H9 (cell line): ENCODE results near the gene SCN4A. TPM values are rescaled to one million over a fixed set of nuclear protein-coding genes. Genes with fewer than 3 reads are reported as not detected.

Experiments used
- DNase-seq: peaks from one replicate; pipeline ENCODE4 v3.0.0-alpha.2; 2017
- H2AFZ ChIP-seq: one replicate; pipeline ENCODE4 v1.6.1; 2013; ENCODE audit warnings: mild to moderate bottlenecking, low read length, control low read depth, moderate library complexity
- H2AK5ac ChIP-seq: 2 replicates; pipeline ENCODE4 v1.6.1; 2013; ENCODE audit warnings: low read length, control low read depth, mixed read lengths; ENCODE audit not compliant: insufficient read length
- H2BK120ac ChIP-seq: one replicate; pipeline ENCODE4 v1.6.1; 2013; ENCODE audit warnings: low read depth, mild to moderate bottlenecking, low read length, control low read depth, inconsistent platforms; ENCODE audit not compliant: poor library complexity, severe bottlenecking
- H2BK12ac ChIP-seq: 2 replicates; pipeline ENCODE4 v1.6.1; 2013; ENCODE audit warnings: low read length, control low read depth, mixed read lengths, low read depth; ENCODE audit not compliant: insufficient read length
- H2BK15ac ChIP-seq: 2 replicates; pipeline ENCODE4 v1.6.1; 2013; ENCODE audit warnings: low read depth, low read length, control low read depth
- H2BK20ac ChIP-seq: one replicate; pipeline ENCODE4 v1.6.1; 2013; ENCODE audit warnings: low read depth, mild to moderate bottlenecking, low read length, control low read depth, inconsistent platforms; ENCODE audit not compliant: poor library complexity, severe bottlenecking
- H2BK5ac ChIP-seq: 2 replicates; pipeline ENCODE4 v1.6.1; 2013; ENCODE audit warnings: low read length, control low read depth, mixed read lengths; ENCODE audit not compliant: insufficient read length
- H3K14ac ChIP-seq: 2 replicates; pipeline ENCODE4 v1.6.1; 2013; ENCODE audit warnings: low read length, control low read depth; ENCODE audit not compliant: insufficient read depth
- H3K18ac ChIP-seq: 2 replicates; pipeline ENCODE4 v1.6.1; 2013; ENCODE audit warnings: low read depth, mild to moderate bottlenecking, mixed read lengths, low read length, control low read depth; ENCODE audit not compliant: insufficient read length
- H3K23ac ChIP-seq: 2 replicates; pipeline ENCODE4 v1.6.1; 2013; ENCODE audit warnings: low read length, control low read depth, mixed read lengths, low read depth; ENCODE audit not compliant: insufficient read length
- H3K23me2 ChIP-seq: 2 replicates; pipeline ENCODE4 v1.6.1; 2013; ENCODE audit warnings: low read depth, mild to moderate bottlenecking, mixed read lengths, low read length, control low read depth; ENCODE audit not compliant: insufficient read length, poor library complexity, severe bottlenecking
- H3K27ac ChIP-seq: 2 replicates; pipeline ENCODE4 v1.5.1; 2013; ENCODE audit warnings: low read length, control low read depth, mixed read lengths, low read depth; ENCODE audit not compliant: insufficient read length
- H3K27me3 ChIP-seq: 2 replicates; pipeline ENCODE4 v1.6.1; 2013; ENCODE audit warnings: low read length, control low read depth, inconsistent platforms; ENCODE audit not compliant: insufficient read depth
- H3K4ac ChIP-seq: 2 replicates; pipeline ENCODE4 v1.6.1; 2013; ENCODE audit warnings: low read depth, mild to moderate bottlenecking, control low read depth, inconsistent platforms, low read length, moderate library complexity
- H3K4me1 ChIP-seq: 2 replicates; pipeline ENCODE4 v1.6.1; 2013; ENCODE audit warnings: low read length, control low read depth, inconsistent platforms; ENCODE audit not compliant: insufficient read depth
- H3K4me2 ChIP-seq: 2 replicates; pipeline ENCODE4 v1.6.1; 2013; ENCODE audit warnings: low read length, control low read depth, mixed read lengths; ENCODE audit not compliant: insufficient read length, insufficient read depth
- H3K56ac ChIP-seq: 2 replicates; pipeline ENCODE4 v1.6.1; 2013; ENCODE audit warnings: low read depth, mild to moderate bottlenecking, mixed read lengths, low read length, control low read depth; ENCODE audit not compliant: insufficient read length
- H3K79me1 ChIP-seq: 2 replicates; pipeline ENCODE4 v1.6.1; 2013; ENCODE audit warnings: low read depth, mild to moderate bottlenecking, moderate library complexity, low read length, control low read depth, inconsistent platforms; ENCODE audit not compliant: insufficient read depth, poor library complexity, severe bottlenecking
- H3K79me2 ChIP-seq: 2 replicates; pipeline ENCODE4 v1.6.1; 2013; ENCODE audit warnings: low read length, control low read depth, inconsistent platforms; ENCODE audit not compliant: insufficient read depth
- H3K9ac ChIP-seq: 2 replicates; pipeline ENCODE4 v1.6.1; 2013; ENCODE audit warnings: low read length, control low read depth, mixed read lengths; ENCODE audit not compliant: insufficient read length; ENCODE audit errors: extremely low read depth
- H3K9me3 ChIP-seq: one replicate; pipeline ENCODE4 v1.6.1; 2013; ENCODE audit warnings: low read depth, low read length, inconsistent platforms; ENCODE audit not compliant: control insufficient read depth
- H3T11ph ChIP-seq: one replicate; pipeline ENCODE4 v1.6.1; 2013; ENCODE audit warnings: mild to moderate bottlenecking, low read length, control low read depth, inconsistent platforms
- H4K20me1 ChIP-seq: one replicate; pipeline ENCODE4 v1.6.1; 2013; ENCODE audit not compliant: control insufficient read depth, insufficient read length, insufficient read depth
- H4K5ac ChIP-seq: 2 replicates; pipeline ENCODE4 v1.6.1; 2013; ENCODE audit warnings: low read depth, mild to moderate bottlenecking, mixed read lengths, low read length, control low read depth; ENCODE audit not compliant: insufficient read length
- H4K8ac ChIP-seq: replicated peaks from 2 replicates; pipeline ENCODE4 v1.6.1; 2013; ENCODE audit warnings: low read length, control low read depth, mixed read lengths, low read depth; ENCODE audit not compliant: insufficient read length
- H4K91ac ChIP-seq: 2 replicates; pipeline ENCODE4 v1.6.1; 2013; ENCODE audit warnings: low read depth, mild to moderate bottlenecking, moderate library complexity, mixed read lengths, low read length, control low read depth; ENCODE audit not compliant: insufficient read length
- H3K27ac Mint-ChIP-seq, 3 experiments: 2 replicates in 2 of 3; 3 replicates in 1 of 3; pipeline ENCODE4 v1.8.0; 2020 to 2021; ENCODE audit warnings: mixed read lengths in 3 of 3, mild to moderate bottlenecking in 1 of 3, moderate library complexity in 1 of 3
- H3K27me3 Mint-ChIP-seq: 2 replicates; pipeline ENCODE4 v1.8.0; 2021; ENCODE audit warnings: low read depth, mild to moderate bottlenecking, moderate library complexity, mixed read lengths
- H3K36me3 Mint-ChIP-seq, 3 experiments: 2 replicates in 2 of 3; 3 replicates in 1 of 3; pipeline ENCODE4 v1.8.0; 2020 to 2021; ENCODE audit warnings: low read depth in 3 of 3, mixed read lengths in 3 of 3; ENCODE audit not compliant: insufficient read depth in 1 of 3
- H3K4me1 Mint-ChIP-seq, 2 experiments: 2 replicates each; pipeline ENCODE4 v1.8.0; 2020; ENCODE audit warnings: mixed read lengths in 2 of 2
- H3K4me3 Mint-ChIP-seq, 2 experiments: 2 replicates in 1 of 2; 3 replicates in 1 of 2; pipeline ENCODE4 v1.8.0; 2020 to 2021; ENCODE audit warnings: mild to moderate bottlenecking in 2 of 2, mixed read lengths in 2 of 2, moderate library complexity in 1 of 2
- H3K9me3 Mint-ChIP-seq, 2 experiments: 2 replicates in 1 of 2; 3 replicates in 1 of 2; pipeline ENCODE4 v1.8.0; 2020; ENCODE audit warnings: mild to moderate bottlenecking in 2 of 2, mixed read lengths in 2 of 2, moderate library complexity in 1 of 2
- WGBS: extraction: QIAGEN DNeasy Blood & Tissue Kit; methylation state at CpG from one replicate; pipeline ENCODE4 v1.1.7; 2013; ENCODE audit warnings: missing lambda C conversion rate, low lambda C conversion rate, mixed read lengths; ENCODE audit not compliant: insufficient read length; ENCODE audit errors: extremely low coverage; 5-methylcytosine and 5-hydroxymethylcytosine counted together
- total RNA-seq: library from RNA; stranded (reverse); gene quantifications from 2 replicates; pipeline ENCODE4 v1.2.1, GENCODE V29; 2021
- TF ChIP-seq, protein P1 (sequence below): fragments of 200-600 bp; sonication (generic); conservative IDR thresholded peaks from 3 replicates; pipeline ENCODE4 v1.8.0; 2021; ENCODE audit warnings: antibody characterized with exemption, mild to moderate bottlenecking

Gene SCN4A
- total RNA-seq, 1 experiment from 2014 or later = 5.8 TPM

GRCh38 chr17:63945784-63946439 lies 26.8 kb downstream of the SCN4A start:
- H3K27ac Mint-ChIP-seq = no peak overlapping the region
- Histone ChIP-seq H3K56ac (no peak overlapping the region), H3K23ac (no peak overlapping the region), H3K14ac (no peak overlapping the region), H3K79me2 (no peaks in the 10 kb centered on the region), H3K79me1 (no peaks in the 10 kb centered on the region), H2BK12ac (no peak overlapping the region), H3T11ph (no peak overlapping the region), H3K4me1 (no peaks in the 10 kb centered on the region), H3K4me2 (no peak overlapping the region), H2BK20ac (no peak overlapping the region), H3K23me2 (no peaks in the 10 kb centered on the region), H3K18ac (no peak overlapping the region), H4K91ac (no peak overlapping the region), H3K27ac (no peak overlapping the region), H2BK120ac (no peak overlapping the region), H2BK5ac (no peak overlapping the region), H2AK5ac (no peak overlapping the region), H3K9me3 (no peaks in the 10 kb centered on the region), H2BK15ac (no peak overlapping the region), H4K20me1 (no peaks in the 10 kb centered on the region), H2AFZ (no peak overlapping the region), H4K5ac (no peak overlapping the region), H3K27me3 (no peaks in the 10 kb centered on the region), H3K4ac (no peak overlapping the region), H4K8ac (no peak overlapping the region), H3K9ac (no peak overlapping the region)
- no peak for DNase-seq
- peaks cover 2 to 6% of the 10 kb centered on the region in 2 experiments; a peak in 2 of 4 replicates for H3K4me1 Mint-ChIP-seq
- TF ChIP-seq, protein P1, sequence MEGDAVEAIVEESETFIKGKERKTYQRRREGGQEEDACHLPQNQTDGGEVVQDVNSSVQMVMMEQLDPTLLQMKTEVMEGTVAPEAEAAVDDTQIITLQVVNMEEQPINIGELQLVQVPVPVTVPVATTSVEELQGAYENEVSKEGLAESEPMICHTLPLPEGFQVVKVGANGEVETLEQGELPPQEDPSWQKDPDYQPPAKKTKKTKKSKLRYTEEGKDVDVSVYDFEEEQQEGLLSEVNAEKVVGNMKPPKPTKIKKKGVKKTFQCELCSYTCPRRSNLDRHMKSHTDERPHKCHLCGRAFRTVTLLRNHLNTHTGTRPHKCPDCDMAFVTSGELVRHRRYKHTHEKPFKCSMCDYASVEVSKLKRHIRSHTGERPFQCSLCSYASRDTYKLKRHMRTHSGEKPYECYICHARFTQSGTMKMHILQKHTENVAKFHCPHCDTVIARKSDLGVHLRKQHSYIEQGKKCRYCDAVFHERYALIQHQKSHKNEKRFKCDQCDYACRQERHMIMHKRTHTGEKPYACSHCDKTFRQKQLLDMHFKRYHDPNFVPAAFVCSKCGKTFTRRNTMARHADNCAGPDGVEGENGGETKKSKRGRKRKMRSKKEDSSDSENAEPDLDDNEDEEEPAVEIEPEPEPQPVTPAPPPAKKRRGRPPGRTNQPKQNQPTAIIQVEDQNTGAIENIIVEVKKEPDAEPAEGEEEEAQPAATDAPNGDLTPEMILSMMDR = no peak
- no CpG with 5 or more reads among the region's 6 CpGs for WGBS
- peaks cover 3% of the 10 kb centered on the region; the same call in 1 of the 2 replicates for H3K27me3 Mint-ChIP-seq
- no peaks in the 10 kb centered on the region for H3K9me3 Mint-ChIP-seq
- H3K4me3 Mint-ChIP-seq = no peak overlapping the region
- peaks cover 9 to 26% (median 11%) of the 10 kb centered on the region in 3 experiments; a peak in 6 of 7 replicates for H3K36me3 Mint-ChIP-seq
